Bronchial epithelial cell (primary cell): ENCODE data around the gene DPYSL4. TPM values are rescaled to one million over a fixed set of nuclear protein-coding genes. Genes with fewer than 3 reads are reported as not detected.

Experiments
- DNase-seq: peaks from one replicate; pipeline ENCODE4 v3.0.0-alpha.2; 2010; ENCODE audit warnings: low read depth
- FAIRE-seq: peaks from 2 replicates; lab custom pipeline; 2011; peaks lifted over from hg19 to GRCh38; lab: Jason Lieb, UNC
- H3K27me3 ChIP-seq: 2 replicates; pipeline ENCODE4 v1.5.1; 2011; ENCODE audit warnings: low read length; ENCODE audit not compliant: control insufficient read depth, insufficient read depth
- H3K36me3 ChIP-seq: 2 replicates; pipeline ENCODE4 v1.5.1; 2011; ENCODE audit warnings: low read length; ENCODE audit not compliant: control insufficient read depth, insufficient read depth
- H3K4me3 ChIP-seq: 2 replicates; pipeline ENCODE4 v1.5.1; 2011; ENCODE audit warnings: mild to moderate bottlenecking, low read depth, low read length, control low read depth
- total RNA-seq: library from RNA; depleted of rRNA; stranded (reverse); fragments of >200 nt; gene quantifications from 2 replicates; pipeline ENCODE4 v1.2.1, GENCODE V29; 2014
- TF ChIP-seq, protein P1 (sequence below): IDR thresholded peaks from 2 replicates; pipeline ENCODE4 v1.5.1; 2011; ENCODE audit warnings: mild to moderate bottlenecking, moderate library complexity, low read length, control low read depth, inconsistent platforms; ENCODE audit not compliant: insufficient read depth, severe bottlenecking

Gene DPYSL4
- total RNA-seq, 1 donor from 2014 or later, result 0.26 TPM

DNA sequence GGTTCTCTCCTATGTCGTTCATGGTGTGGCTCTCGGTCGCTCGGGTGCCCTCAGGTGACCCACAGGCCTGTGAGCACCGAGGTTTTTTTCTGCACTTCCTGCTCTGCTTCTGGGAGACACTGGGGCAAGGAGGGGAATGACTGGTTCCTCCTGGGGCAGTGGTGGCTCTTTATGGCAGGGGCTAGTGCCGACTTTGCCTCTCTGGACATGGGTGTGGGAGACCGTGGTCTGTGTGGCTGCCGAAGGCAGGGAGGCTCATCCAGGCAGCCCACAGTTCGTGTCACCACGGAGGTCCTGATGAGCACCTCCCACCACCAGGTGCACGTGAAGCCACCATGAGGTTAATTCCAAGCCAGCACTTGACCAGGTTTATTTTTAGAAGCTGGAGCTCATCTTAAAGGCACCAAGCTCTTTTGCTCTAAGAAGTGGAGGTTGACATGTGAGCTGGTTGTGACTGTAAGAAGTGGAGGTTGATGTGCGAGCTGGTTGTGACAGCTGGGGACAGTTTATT lies 24.7 kb upstream of the DPYSL4 start:
- Histone ChIP-seq H3K27me3 (no peaks in the 10 kb centered on the region), H3K36me3 (no peaks in the 10 kb centered on the region), H3K4me3 (no peak overlapping the region)
- TF ChIP-seq, protein P1, sequence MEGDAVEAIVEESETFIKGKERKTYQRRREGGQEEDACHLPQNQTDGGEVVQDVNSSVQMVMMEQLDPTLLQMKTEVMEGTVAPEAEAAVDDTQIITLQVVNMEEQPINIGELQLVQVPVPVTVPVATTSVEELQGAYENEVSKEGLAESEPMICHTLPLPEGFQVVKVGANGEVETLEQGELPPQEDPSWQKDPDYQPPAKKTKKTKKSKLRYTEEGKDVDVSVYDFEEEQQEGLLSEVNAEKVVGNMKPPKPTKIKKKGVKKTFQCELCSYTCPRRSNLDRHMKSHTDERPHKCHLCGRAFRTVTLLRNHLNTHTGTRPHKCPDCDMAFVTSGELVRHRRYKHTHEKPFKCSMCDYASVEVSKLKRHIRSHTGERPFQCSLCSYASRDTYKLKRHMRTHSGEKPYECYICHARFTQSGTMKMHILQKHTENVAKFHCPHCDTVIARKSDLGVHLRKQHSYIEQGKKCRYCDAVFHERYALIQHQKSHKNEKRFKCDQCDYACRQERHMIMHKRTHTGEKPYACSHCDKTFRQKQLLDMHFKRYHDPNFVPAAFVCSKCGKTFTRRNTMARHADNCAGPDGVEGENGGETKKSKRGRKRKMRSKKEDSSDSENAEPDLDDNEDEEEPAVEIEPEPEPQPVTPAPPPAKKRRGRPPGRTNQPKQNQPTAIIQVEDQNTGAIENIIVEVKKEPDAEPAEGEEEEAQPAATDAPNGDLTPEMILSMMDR, result no peak
- FAIRE-seq (no peak), DNase-seq (no peak)

DNA sequence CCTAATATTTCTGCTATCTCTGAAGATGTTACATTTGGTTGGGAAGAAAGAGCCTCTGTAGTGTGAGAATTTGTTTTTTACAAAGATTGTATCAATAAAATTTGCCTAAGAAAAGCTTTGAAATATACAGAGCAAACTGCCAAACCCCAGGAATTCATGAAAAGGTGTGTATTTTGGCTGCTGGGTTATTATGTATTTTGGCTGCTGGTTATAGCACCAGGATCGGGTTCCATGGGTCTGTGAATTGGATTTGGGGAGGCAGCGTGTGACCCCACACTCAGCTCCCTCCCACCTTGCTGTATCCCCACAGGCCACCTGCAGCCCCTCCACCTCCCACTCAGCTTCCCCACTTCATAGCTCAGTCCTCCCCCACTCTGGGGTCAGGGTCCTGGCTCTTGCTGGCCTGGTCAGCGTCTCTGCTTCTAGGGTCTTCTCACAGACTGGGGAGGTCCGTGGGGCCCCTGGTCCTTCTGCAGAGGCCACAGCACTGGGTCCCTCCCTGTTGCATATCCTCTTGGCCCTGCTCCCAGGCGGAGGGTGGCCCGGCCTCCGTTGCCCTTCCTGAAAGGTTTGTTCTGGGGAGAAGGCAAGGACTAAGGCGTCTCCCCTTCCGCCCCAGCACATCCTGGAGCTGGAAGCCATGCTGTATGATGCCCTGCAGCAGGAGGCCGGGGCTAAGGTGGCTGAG lies 24.0 kb upstream of the DPYSL4 start:
- TF ChIP-seq, protein P1, result no peak
- FAIRE-seq, result no peak

DNA sequence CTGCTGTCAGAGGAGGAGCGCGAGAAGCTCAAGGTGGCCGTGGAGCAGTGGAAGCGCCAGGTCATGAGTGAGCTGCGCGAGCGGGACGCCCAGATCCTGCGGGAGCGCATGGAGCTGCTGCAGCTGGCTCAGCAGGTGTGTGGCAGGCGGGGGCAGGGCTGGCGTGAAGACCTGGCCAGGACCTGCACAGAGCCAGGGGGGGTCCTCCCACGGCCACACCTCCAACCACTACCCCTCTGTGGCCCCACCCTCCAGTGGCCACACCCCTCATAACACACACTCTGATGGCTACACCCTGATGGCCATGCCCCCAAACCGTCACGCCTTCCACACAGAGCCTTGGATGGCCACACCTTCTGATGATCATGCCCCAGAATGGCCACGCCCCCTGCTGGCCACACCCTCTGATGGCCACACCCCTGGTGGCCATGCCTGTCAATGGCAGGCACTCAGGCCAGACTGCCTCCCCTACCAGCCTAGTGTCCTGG lies 23.4 kb upstream of the DPYSL4 start:
- TF ChIP-seq, protein P1, result no peak
- no peak for FAIRE-seq
- DNase-seq, result no peak

More for the DNA sequence above, 24.0 kb upstream of the DPYSL4 start:
- Histone ChIP-seq H3K36me3 (no peaks in the 10 kb centered on the region), H3K4me3 (no peak overlapping the region), H3K27me3 (no peaks in the 10 kb centered on the region)
- no peak for DNase-seq

DNA sequence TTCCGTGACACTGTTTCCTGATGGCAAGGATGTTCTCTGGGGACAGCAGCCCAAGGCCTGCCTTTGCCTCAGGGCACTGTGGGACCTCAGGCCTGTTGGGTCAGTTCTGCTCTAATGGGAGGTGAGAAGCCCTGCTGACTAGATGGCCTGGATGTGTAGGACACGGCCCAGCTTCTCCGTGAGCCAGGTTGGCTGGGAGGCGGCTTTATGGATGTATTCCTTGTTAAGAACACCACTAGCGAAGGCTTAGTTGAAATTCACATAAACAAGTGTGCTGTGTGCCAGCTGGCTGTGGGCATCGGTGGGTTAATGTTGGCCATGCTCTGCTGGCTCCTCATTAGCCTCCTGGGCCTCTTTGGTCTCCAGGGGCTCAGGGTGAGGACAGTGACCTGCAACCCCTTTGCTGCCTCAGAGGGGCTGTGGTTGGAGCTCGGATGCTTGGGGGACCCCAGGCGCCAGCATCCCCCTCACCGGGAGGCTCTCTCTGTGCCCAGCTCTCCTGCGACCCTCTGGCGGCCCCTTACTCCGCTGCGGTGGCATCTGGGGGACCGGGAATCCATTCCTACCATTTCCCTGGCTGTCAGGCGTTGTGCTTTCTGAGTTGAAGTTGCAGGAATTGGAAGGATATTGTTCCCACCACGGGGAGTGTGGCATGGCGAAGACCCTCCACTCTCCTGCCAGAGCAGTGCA lies 22.8 kb upstream of the DPYSL4 start:
- DNase-seq (no peak), FAIRE-seq (no peak)
- Histone ChIP-seq H3K27me3 (no peaks in the 10 kb centered on the region), H3K4me3 (no peak overlapping the region), H3K36me3 (no peaks in the 10 kb centered on the region)
- TF ChIP-seq, protein P1, result no peak

More for the DNA sequence above, 23.4 kb upstream of the DPYSL4 start:
- H3K4me3 ChIP-seq, result no peak overlapping the region
- no peaks in the 10 kb centered on the region for H3K36me3 ChIP-seq
- H3K27me3 ChIP-seq, result no peaks in the 10 kb centered on the region

DNA sequence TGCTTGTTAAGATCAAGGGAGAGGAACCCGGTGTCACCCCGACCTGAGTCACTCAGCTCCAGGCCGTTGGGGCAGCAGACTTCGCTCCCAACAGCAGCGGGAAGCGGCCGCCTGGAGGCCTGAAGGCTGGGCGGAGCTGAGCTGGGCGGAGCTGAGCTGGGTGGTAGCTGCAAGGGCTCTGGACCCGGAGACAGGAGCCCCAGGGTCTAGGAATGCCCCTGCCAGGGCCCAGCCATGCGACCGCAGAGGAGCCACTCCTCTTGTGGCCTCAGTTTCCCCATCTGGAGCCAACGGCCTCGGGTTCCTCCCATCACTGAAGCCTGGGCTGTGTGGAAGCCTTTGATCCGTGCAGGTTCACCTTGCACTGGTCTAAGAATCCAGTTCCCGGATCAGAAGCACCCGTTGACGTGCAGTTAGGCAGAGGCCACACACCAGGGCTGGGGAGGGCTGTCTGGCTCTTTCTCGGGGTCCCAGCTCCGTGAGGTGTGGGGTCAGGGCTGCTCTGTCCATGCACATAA lies 21.9 kb upstream of the DPYSL4 start:
- no peak overlapping the region for H3K4me3 ChIP-seq

More for the DNA sequence above, 21.9 kb upstream of the DPYSL4 start:
- FAIRE-seq (no peak), DNase-seq (no peak)
- Histone ChIP-seq H3K36me3 (no peaks in the 10 kb centered on the region), H3K27me3 (no peaks in the 10 kb centered on the region)
- TF ChIP-seq, protein P1, result no peak
